GM18870 (cell line): ENCODE results near the gene SMOC2.

Source experiments
- ATAC-seq: cut with Tn5 transposase; IDR thresholded peaks from one replicate; pipeline ENCODE4 v1.9.1; 2021; ENCODE audit warnings: moderate library complexity; ENCODE audit not compliant: unreplicated experiment

The SMOC2 gene

GRCh38 chr6:168515376-168515775, 74.4 kb downstream of the SMOC2 start:
- no peak for ATAC-seq

GRCh38 chr6:168516944-168517741, 76.2 kb downstream of the SMOC2 start:
- no peak for ATAC-seq

DNA sequence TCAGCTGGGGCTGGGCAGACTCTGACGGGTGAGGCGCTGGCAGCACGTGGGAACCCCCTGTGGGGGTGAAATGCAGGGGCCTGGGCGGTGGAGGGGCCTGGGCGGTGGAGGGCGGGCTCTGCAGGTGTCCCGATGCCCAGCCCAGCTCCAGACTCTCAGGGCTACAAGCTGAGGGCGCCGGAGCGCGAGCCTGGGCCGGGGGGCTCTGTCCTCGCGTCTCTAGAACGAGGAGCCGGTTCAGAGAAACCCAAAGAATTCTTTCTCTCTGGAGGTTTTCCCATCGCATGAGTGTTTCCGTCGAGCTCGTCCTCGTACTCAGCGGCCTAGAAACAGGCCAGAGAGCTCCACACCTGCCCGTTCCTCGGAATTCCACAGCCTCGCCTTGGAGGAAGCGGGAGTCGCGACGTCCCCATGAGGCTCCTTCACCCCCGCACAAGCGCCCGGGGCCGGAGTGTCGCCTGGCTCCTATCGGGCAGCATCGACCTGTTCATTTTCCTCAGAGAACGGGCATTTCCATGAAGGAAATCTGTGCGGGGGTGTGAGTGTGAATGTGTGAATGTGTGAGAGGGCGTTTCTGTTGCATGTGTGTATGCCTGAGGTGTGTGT, 76.9 kb downstream of the SMOC2 start:
- no peak for ATAC-seq

GRCh38 chr6:168518348-168518745, 77.4 kb downstream of the SMOC2 start:
- ATAC-seq: no peak

DNA sequence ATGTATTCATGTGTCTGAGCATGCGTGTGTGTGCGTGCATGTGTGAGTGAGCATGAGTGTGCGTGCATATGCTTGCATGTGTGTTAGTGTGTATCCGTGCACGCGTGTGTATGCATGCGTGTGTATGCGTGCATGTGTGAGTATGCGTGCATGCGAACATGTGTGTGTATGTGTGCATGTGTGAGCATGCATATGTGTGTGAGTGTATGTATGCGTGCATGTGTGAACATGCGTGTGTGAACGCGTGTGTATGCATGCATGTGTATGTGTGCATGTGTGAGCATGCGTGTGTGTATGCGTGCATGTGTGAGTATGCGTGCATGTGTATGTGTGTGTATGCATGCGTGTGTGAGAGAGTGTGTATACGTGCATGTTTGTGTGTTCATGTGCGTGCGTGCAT, 77.9 kb downstream of the SMOC2 start:
- no peak for ATAC-seq

DNA sequence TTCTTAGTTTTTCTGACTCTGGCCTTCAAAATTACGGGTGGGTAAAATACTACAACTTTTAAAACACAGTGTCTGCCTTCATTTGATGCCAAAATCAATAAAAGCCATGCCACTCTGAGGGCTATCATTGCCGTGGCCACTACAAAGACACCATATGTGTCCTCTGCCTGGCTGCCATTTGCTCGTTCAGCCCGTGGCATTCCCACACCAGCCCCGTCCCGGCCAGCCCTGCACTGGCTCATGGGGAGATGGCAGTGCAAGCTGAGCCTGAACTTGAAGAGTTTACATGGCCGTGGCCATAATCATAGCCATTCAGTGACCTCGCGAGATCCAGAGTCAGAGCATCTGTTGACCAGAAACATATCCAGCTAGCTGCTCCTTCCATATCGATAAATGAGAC, 79.2 kb downstream of the SMOC2 start:
- ATAC-seq: no peak

- no peak for ATAC-seq
These were observed 83.6 kb downstream of the SMOC2 start for GRCh38 chr6:168524571-168525001.

DNA sequence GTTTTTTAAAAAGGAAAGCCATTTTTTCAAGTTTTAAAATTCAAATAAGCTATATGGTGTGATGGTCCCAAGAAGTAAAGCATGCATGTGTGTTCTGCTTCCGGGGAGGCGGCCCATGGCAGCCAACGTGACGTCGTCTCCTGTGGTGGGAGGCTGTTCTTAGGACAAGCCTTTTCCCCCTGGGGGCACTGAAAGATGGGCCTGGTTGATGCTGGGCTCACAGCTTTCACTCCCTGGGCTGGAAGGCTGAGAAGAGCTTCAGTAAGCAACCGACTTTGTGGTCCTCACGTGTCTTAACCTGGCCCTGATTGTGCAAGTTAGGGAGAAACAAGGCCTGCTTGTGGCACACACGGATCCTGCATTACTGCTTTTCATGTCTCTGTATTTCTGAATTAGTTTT, 84.1 kb downstream of the SMOC2 start:
- no peak for ATAC-seq

DNA sequence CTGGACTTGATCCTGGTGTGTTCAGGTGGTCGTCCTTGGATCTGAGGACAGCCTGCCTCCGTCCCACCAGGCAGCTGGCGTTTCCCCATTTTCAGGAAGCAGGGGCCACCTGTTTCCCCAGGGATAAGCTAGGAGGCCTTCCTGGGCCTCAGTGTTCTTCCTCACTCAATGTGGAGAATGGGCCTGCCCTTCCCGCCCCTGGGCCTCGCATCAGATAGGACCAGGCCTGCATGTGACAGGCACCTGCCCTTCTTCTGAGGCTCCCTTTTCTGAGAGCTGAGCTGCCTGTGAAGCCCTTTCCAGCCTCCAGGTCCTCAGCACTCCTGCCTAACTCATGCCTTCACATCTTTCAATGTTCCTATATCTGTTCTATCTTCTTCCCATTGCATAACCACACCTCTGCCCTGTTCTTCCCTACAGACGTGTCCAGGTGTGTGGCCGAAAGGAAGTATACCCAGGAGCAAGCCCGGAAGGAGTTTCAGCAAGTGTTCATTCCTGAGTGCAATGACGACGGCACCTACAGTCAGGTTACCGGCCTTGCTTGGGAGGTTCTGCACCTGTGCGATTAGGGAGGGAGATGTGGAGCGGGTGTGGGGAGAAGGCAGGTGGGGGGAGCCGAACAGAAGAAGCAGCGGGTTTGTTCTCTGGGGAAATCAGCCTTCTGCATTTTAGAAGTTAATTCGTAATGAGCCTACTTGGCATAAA, 85.1 kb downstream of the SMOC2 start:
- ATAC-seq: no peak

DNA sequence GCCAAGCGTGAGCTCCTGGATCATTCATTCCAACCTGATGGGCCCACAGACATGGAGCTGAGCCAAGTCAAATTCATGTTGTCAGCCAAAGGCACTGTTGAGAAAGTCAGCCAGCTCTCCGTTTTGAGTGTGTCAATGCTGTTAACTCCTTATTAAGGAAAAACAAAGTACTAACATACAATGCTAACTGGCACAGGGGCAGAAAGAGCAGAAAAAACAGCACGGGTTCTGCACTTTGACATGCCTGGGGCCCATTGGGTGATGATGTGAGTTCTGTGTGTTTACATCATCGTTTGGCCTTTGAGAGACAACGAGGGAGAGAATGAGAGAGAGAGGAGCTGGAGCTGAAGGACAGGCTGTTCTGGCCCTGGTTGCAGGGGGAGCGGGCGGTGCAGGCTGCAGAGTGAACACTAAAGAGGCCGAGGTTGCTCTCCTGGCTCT, 85.9 kb downstream of the SMOC2 start:
- ATAC-seq: no peak

- no peak for ATAC-seq
These were observed 86.6 kb downstream of the SMOC2 start for GRCh38 chr6:168527451-168528210.

DNA sequence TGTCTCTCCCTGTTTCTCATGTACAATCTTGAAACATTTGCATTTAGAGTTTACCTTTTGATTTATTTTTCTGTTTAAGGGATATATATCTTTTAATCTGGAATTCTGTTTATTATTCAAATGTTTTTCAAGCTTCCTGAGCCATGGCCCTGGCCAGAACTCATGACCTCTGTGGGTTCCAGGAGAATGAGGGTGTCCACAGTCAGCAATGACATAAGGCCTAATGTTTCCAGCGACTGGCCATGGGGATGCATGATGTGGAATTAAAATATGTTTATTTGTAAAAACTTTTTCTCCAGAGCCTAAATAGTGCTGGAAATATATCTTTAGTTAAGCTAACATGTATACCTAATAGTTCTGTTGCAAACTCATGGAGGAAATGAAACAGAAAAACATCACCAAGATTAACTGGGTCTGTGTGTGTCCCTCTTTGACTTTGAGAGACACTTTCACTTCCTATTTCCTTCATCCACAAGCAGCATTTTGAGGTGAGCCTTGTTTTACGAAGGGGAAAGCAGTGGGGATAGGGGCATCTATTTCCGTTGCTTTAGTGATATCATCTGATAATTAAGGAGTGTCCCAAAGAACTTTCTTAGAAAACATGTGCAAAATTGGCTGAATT, 87.6 kb downstream of the SMOC2 start:
- ATAC-seq: no peak

DNA sequence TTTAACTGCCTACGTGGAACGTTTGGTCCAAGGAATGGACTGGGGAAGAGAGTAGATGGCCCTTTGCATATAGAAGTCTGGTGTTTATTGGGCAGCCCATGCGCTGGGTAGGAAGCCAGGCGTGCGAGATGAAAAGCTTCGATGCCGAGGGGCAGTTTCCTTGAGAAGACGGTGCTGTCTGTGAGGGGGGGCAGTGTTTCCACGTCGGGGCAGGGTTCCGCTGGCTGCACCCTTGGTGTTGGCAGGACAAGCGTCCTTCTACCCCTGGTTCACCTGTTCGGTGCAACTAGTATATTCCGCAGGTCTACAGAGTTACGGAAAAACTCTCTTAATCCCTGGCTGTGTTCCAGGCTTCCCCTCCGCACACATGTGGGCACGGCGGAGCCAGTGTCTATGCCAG, 88.2 kb downstream of the SMOC2 start:
- ATAC-seq: no peak

GRCh38 chr6:168530653-168531071, 89.7 kb downstream of the SMOC2 start:
- no peak for ATAC-seq

- ATAC-seq: no peak
These were observed 91.1 kb downstream of the SMOC2 start for GRCh38 chr6:168532070-168532469.

DNA sequence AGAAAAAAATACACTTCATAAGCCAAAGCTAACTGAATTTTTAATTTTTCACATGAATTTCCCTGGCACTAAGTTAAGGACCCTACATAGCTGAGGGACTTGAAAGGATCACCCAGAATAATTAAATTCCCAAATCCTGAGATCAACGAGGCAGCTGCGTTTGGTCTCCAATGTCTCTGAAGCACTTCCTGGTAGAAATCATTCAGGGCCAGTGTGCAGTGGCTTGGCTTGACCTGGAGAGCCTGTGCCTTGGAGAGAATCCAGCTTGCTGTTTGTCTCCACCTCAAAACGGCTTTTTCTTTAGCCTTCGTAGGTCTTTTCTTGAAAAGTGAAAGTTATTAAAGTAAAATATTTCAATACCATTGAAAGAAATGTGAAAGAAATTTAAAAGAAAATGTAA, 92.4 kb downstream of the SMOC2 start:
- no peak for ATAC-seq

GRCh38 chr6:168534265-168534664, 93.3 kb downstream of the SMOC2 start:
- ATAC-seq: no peak

- ATAC-seq: no peak
These were observed 94.7 kb downstream of the SMOC2 start for GRCh38 chr6:168535711-168536110.

- no peak for ATAC-seq
These were observed 95.2 kb downstream of the SMOC2 start for GRCh38 chr6:168536196-168536595.

DNA sequence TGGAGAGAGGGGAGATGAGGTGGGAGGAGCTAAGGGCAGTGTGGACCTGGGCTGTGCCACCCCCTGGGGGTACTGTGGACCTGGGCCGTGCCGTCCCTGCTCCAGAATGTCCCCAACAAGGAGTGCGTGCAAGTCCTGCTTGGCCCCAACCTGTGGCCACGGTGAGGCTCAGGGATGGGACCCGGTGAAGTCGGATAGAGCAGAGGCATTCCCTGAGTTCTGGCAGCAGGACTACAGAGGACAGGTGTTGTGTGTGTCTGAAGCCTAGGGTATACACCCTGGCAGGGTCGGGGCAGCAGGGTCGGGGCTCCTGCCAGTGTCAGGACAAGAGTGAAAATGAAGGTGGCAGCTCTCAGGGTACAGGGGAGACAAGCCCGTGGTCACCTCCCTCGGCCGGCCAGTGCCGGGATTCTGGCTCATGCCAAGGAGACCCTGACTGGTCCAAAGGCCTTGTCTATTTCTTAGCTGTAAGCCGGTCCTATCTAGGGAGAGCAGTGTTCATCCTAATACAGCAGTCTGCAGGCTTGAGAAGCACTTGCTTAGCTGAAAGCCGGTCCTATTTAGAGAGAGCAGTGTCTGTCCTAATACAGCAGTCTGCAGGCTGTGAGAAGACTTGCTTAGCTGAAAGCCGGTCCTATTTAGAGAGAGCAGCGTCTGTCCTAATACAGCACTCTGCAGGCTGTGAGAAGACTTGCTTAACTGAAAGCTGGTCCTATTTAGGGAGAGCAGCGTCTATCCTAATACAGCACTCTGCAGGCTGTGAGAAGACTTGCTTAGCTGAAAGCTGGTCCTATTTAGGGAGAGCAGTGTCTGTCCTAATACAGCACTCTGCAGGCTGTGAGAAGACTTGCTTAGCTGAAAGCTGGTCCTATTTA, 95.9 kb downstream of the SMOC2 start:
- no peak for ATAC-seq
